Testis (tissue), 3 donors: ENCODE measurements around the gene RPTOR. TPM values are rescaled to one million over a fixed set of nuclear protein-coding genes. Genes with fewer than 3 reads are reported as not detected.

Source experiments
- DNase-seq: peaks from one replicate; pipeline ENCODE4 v3.0.0-alpha.2; 2019
- H3K27ac ChIP-seq, 2 donors: fragments of 200-600 bp; sonication (generic); one replicate each; pipeline ENCODE4 v1.5.1; 2019
- H3K27me3 ChIP-seq: fragments of 200-600 bp; sonication (generic); one replicate; pipeline ENCODE4 v1.5.1; 2019
- H3K36me3 ChIP-seq: fragments of 200-600 bp; sonication (generic); one replicate; pipeline ENCODE4 v1.5.1; 2017; ENCODE audit warnings: low read depth; ENCODE audit errors: missing control alignments
- H3K4me1 ChIP-seq: fragments of 200-600 bp; sonication (generic); one replicate; pipeline ENCODE4 v1.5.1; 2019
- H3K4me3 ChIP-seq, 2 donors: fragments of 200-600 bp; sonication (generic); one replicate each; pipeline ENCODE4 v1.5.1; 2017 to 2019
- H3K9me3 ChIP-seq: fragments of 200-600 bp; sonication (generic); one replicate; pipeline ENCODE4 v1.5.1; 2017
- CTCF ChIP-seq, 3 experiments: fragments of 450-650 bp in 2 of 3; fragments of 200-600 bp in 1 of 3; sonication (generic) in 1 of 3; IDR thresholded peaks; one replicate each; pipeline ENCODE4 v1.5.1; 2016 to 2019; ENCODE audit warnings: antibody characterized with exemption in 3 of 3, mild to moderate bottlenecking in 2 of 3, moderate library complexity in 1 of 3
- POLR2A ChIP-seq: fragments of 450-650 bp; IDR thresholded peaks from one replicate; pipeline ENCODE4 v1.6.1; 2017; ENCODE audit warnings: antibody characterized with exemption, mild to moderate bottlenecking, moderate library complexity
- WGBS, 2 donors: methylation state at CpG; one replicate each; pipeline ENCODE4 v1.1.5; 2018; 5-methylcytosine and 5-hydroxymethylcytosine counted together
- intact Hi-C: fragments of 100-400 bp; cut with DNase I; formaldehyde crosslinking; loops from one replicate; pipeline ENCODE4 v1.15.1; 2023; ENCODE audit warnings: low total_unique reads
- polyA plus RNA-seq: library from polyadenylated mRNA; stranded (reverse); fragments of 350-450 nt; fragmentation: Illumina TruSeq; extraction: RNeasy Lipid Tissue Mini Kit (QIAGEN cat#74804); gene quantifications from one replicate; pipeline ENCODE4 v1.2.3, GENCODE V29; 2014; ENCODE audit warnings: low read depth, low replicate concordance; ENCODE audit not compliant: insufficient read depth
- total RNA-seq, 2 donors: library from RNA; depleted of rRNA; stranded (reverse); fragments of >200 nt; gene quantifications; one replicate each; pipeline ENCODE4 v1.2.3, GENCODE V29; 2016

Gene RPTOR
- total and polyA plus RNA-seq, 3 donors from 2014 or later: 21.8 to 68.3 (median 56.6) TPM

GRCh38 chr17:80509311-80509710, 35.3 kb upstream of the RPTOR start:
- intact Hi-C loops: no loop called here
- Histone ChIP-seq H3K36me3 (no peaks in the 10 kb centered on the region), H3K9me3 (no peaks in the 10 kb centered on the region), H3K27me3 (no peaks in the 10 kb centered on the region), H3K4me1 (peaks cover 21% of the 10 kb centered on the region), H3K27ac (no peak overlapping the region), H3K4me3 (no peak overlapping the region)
- no peak for DNase-seq
- TF ChIP-seq CTCF (IDR thresholded peaks at IDR 0.05): no peak
- TF ChIP-seq POLR2A: no peak
- WGBS, 2 donors: 79 to 80% methylated on average over 8 of the region's 8 CpGs

- no peak for DNase-seq
- 84 to 96% methylated on average over 9 to 14 of the region's 14 CpGs for WGBS, 2 donors
- Histone ChIP-seq H3K27me3 (no peaks in the 10 kb centered on the region), H3K4me3 (no peak overlapping the region), H3K36me3 (no peaks in the 10 kb centered on the region), H3K4me1 (peaks cover 23% of the 10 kb centered on the region), H3K9me3 (no peaks in the 10 kb centered on the region), H3K27ac (no peak overlapping the region)
- intact Hi-C loops: no loop called here
- no peak for TF ChIP-seq POLR2A
Observed at GRCh38 chr17:80510132-80510531, 34.5 kb upstream of the RPTOR start.

GRCh38 chr17:80510772-80511171, 33.9 kb upstream of the RPTOR start:
- Histone ChIP-seq H3K27ac (no peak overlapping the region), H3K9me3 (no peaks in the 10 kb centered on the region), H3K4me1 (peaks cover 23% of the 10 kb centered on the region), H3K27me3 (no peaks in the 10 kb centered on the region), H3K4me3 (no peak overlapping the region), H3K36me3 (no peaks in the 10 kb centered on the region)
- DNase-seq: no peak
- TF ChIP-seq CTCF (IDR thresholded peaks at IDR 0.05) (no peak), POLR2A (no peak)
- WGBS, 2 donors: 82 to 91% methylated on average over 6 to 9 of the region's 9 CpGs
- intact Hi-C loops: no loop called here

GRCh38 chr17:80511222-80512180, 33.1 kb upstream of the RPTOR start:
- 87 to 89% methylated on average over 14 to 18 of the region's 18 CpGs for WGBS, 2 donors

More at GRCh38 chr17:80511222-80512180, 33.1 kb upstream of the RPTOR start:
- intact Hi-C loops: no loop called here
- TF ChIP-seq CTCF (IDR thresholded peaks at IDR 0.05) (no peak), POLR2A (no peak)
- Histone ChIP-seq H3K4me1 (peaks cover 23% of the 10 kb centered on the region), H3K27me3 (no peaks in the 10 kb centered on the region), H3K9me3 (no peaks in the 10 kb centered on the region), H3K27ac (no peak overlapping the region), H3K36me3 (no peaks in the 10 kb centered on the region), H3K4me3 (no peak overlapping the region)
- DNase-seq: no peak
